Liver (tissue), 9 donors: ENCODE data around the gene NELL1. TPM values are rescaled to one million over a fixed set of nuclear protein-coding genes. Genes with fewer than 3 reads are reported as not detected.

Experiments
- DNase-seq: peaks from one replicate; pipeline ENCODE4 v3.0.0-alpha.2; 2017; ENCODE audit warnings: low spot score
- H3K27ac ChIP-seq, 2 donors: one replicate each; pipeline ENCODE4 v1.7.0; 2013; ENCODE audit warnings: inconsistent platforms in 2 of 2, low read length in 2 of 2, control low read depth in 1 of 2, low read depth in 1 of 2, mild to moderate bottlenecking in 1 of 2
- H3K27me3 ChIP-seq, 4 donors: one replicate each; pipeline versions ENCODE4 v1.6.1 to v1.7.0; 2013; ENCODE audit warnings: low read length in 3 of 4, inconsistent platforms in 1 of 4, mild to moderate bottlenecking in 1 of 4, moderate library complexity in 1 of 4; ENCODE audit not compliant: control insufficient read depth in 4 of 4, insufficient read depth in 4 of 4
- H3K36me3 ChIP-seq, 4 donors: one replicate each; pipeline versions ENCODE4 v1.6.1 to v1.7.0; 2013; ENCODE audit warnings: low read length in 3 of 4, mild to moderate bottlenecking in 3 of 4, low read depth in 1 of 4, moderate library complexity in 1 of 4; ENCODE audit not compliant: control insufficient read depth in 4 of 4, insufficient read depth in 3 of 4
- H3K4me1 ChIP-seq, 4 donors: one replicate each; pipeline versions ENCODE4 v1.6.1 to v1.7.0; 2013; ENCODE audit warnings: low read length in 3 of 4, mild to moderate bottlenecking in 3 of 4, moderate library complexity in 1 of 4; ENCODE audit not compliant: control insufficient read depth in 4 of 4, insufficient read depth in 4 of 4
- H3K4me3 ChIP-seq, 3 donors: one replicate each; pipeline versions ENCODE4 v1.6.1 to v1.7.0; 2013; ENCODE audit warnings: low read length in 3 of 3, control low read depth in 1 of 3, low read depth in 1 of 3, mild to moderate bottlenecking in 1 of 3
- H3K9ac ChIP-seq, 2 donors: one replicate each; pipeline ENCODE4 v1.7.0; 2013; ENCODE audit warnings: low read length in 2 of 2, mild to moderate bottlenecking in 2 of 2, moderate library complexity in 2 of 2, control low read depth in 1 of 2, low read depth in 1 of 2
- H3K9me3 ChIP-seq, 4 donors: one replicate each; pipeline versions ENCODE4 v1.6.1 to v1.7.0; 2013; ENCODE audit warnings: low read length in 3 of 4; ENCODE audit not compliant: control insufficient read depth in 4 of 4
- EGR1 ChIP-seq, 2 donors: IDR thresholded peaks; 2 replicates each; pipeline ENCODE4 v1.6.1; 2016 to 2018; ENCODE audit warnings: antibody characterized with exemption in 2 of 2, low read depth in 2 of 2
- FOXA1 ChIP-seq: IDR thresholded peaks from 2 replicates; pipeline ENCODE4 v1.6.1; 2016; ENCODE audit warnings: antibody characterized with exemption
- FOXA2 ChIP-seq: IDR thresholded peaks from 2 replicates; pipeline ENCODE4 v1.6.1; 2016; ENCODE audit warnings: antibody characterized with exemption
- GABPA ChIP-seq, 2 donors: IDR thresholded peaks in 1 of 2; conservative IDR thresholded peaks in 1 of 2; 2 replicates each; pipeline ENCODE4 v1.6.1; 2016; ENCODE audit warnings: antibody characterized with exemption in 2 of 2, mild to moderate bottlenecking in 1 of 2, moderate library complexity in 1 of 2
- HNF4A ChIP-seq, 2 donors: conservative IDR thresholded peaks; 2 replicates each; pipeline ENCODE4 v1.6.1; 2016; ENCODE audit warnings: antibody characterized with exemption in 2 of 2, mild to moderate bottlenecking in 2 of 2
- HNF4G ChIP-seq: IDR thresholded peaks from 2 replicates; pipeline ENCODE4 v1.6.1; 2016; ENCODE audit warnings: antibody characterized with exemption
- JUND ChIP-seq, 2 donors: IDR thresholded peaks; 2 replicates each; pipeline ENCODE4 v1.6.1; 2016; ENCODE audit warnings: antibody characterized with exemption in 2 of 2
- MAX ChIP-seq: IDR thresholded peaks from 2 replicates; pipeline ENCODE4 v1.6.1; 2016; ENCODE audit warnings: antibody characterized with exemption
- NR2F2 ChIP-seq: IDR thresholded peaks from 2 replicates; pipeline ENCODE4 v1.6.1; 2016; ENCODE audit warnings: antibody characterized with exemption
- RAD21 ChIP-seq, 2 donors: IDR thresholded peaks; 2 replicates each; pipeline ENCODE4 v1.6.1; 2016; ENCODE audit warnings: antibody characterized with exemption in 2 of 2, mild to moderate bottlenecking in 2 of 2
- REST ChIP-seq: IDR thresholded peaks from 2 replicates; pipeline ENCODE4 v1.6.1; 2016; ENCODE audit warnings: antibody characterized with exemption, mild to moderate bottlenecking
- RXRA ChIP-seq, 2 donors: IDR thresholded peaks; 2 replicates each; pipeline ENCODE4 v1.6.1; 2017 to 2018; ENCODE audit warnings: antibody characterized with exemption in 2 of 2, mild to moderate bottlenecking in 1 of 2
- SP1 ChIP-seq: IDR thresholded peaks from 2 replicates; pipeline ENCODE4 v1.6.1; 2018; ENCODE audit warnings: antibody characterized with exemption, mild to moderate bottlenecking
- TAF1 ChIP-seq: conservative IDR thresholded peaks from 2 replicates; pipeline ENCODE4 v1.6.1; 2016; ENCODE audit warnings: antibody characterized with exemption, mild to moderate bottlenecking
- YY1 ChIP-seq: IDR thresholded peaks from 2 replicates; pipeline ENCODE4 v1.6.1; 2016; ENCODE audit warnings: antibody characterized with exemption, mild to moderate bottlenecking
- WGBS: extraction: QIAGEN DNeasy Blood & Tissue Kit; methylation state at CpG from one replicate; pipeline ENCODE4 v1.1.7; 2013; 5-methylcytosine and 5-hydroxymethylcytosine counted together
- polyA plus RNA-seq, 2 donors: library from polyadenylated mRNA; stranded (reverse) in 1 of 2; unstranded in 1 of 2; fragments of 200-250 nt in 1 of 2; fragments of >200 nt in 1 of 2; fragmentation: Nextera tagmentation in 1 of 2; extraction: Ambion mirVana in 1 of 2; gene quantifications; one replicate each; pipeline versions ENCODE4 v1.2.1 to v1.2.3, GENCODE V29; 2013 to 2015
- total RNA-seq, 2 donors: library from RNA; depleted of rRNA; stranded (reverse); fragments of >200 nt; gene quantifications; one replicate each; pipeline ENCODE4 v1.2.3, GENCODE V29; 2014
- TF ChIP-seq, protein P1 (sequence below): fragments of 150-350 bp; IDR thresholded peaks from 2 replicates; pipeline ENCODE4 v1.5.1; 2017; ENCODE audit warnings: improper control_type of control experiment, low read depth, low read length; ENCODE audit not compliant: missing input control
- TF ChIP-seq, protein P2 (sequence below): IDR thresholded peaks from 2 replicates; pipeline ENCODE4 v1.6.1; 2016; ENCODE audit warnings: antibody characterized with exemption
- TF ChIP-seq, protein P3 (sequence below): IDR thresholded peaks from 2 replicates; pipeline ENCODE4 v1.6.1; 2016; ENCODE audit warnings: antibody characterized with exemption
- donor health status: healthy.
- donor health status: healthy.
- donor health status: healthy.
- donor health status: healthy.
- donor health status: healthy.

The NELL1 gene
- total and polyA plus RNA-seq, 4 donors, result not detected

DNA sequence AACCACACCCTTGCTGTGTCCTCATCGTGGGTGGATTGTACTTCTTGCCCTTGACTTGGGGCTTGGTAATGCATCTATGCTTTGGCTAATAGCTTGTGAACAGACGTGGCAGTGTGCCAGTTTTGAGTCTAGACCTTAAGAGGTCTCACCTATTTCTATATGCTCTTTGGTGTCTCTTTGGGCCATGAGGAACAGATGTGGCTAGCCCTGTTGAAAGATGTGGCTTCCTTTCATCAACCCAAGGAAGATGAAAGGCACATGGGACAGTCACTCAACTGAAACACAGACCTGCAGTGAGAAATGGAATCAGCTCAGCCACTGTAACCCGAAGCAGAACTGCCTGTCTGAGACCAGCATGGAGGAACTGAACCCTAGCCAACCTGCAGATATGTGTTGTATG, 7.9 kb upstream of the NELL1 start:
- H3K4me1 ChIP-seq, result no peaks in the 10 kb centered on the region
- H3K9ac ChIP-seq, result no peak overlapping the region
- no peaks in the 10 kb centered on the region for H3K27me3 ChIP-seq
- 58% methylated on average over 3 of the region's 3 CpGs for WGBS
- H3K27ac ChIP-seq, result no peak overlapping the region
- DNase-seq, result no peak
- H3K9me3 ChIP-seq, result no peaks in the 10 kb centered on the region
- TF ChIP-seq YY1, result no peak
- TF ChIP-seq, protein P1, sequence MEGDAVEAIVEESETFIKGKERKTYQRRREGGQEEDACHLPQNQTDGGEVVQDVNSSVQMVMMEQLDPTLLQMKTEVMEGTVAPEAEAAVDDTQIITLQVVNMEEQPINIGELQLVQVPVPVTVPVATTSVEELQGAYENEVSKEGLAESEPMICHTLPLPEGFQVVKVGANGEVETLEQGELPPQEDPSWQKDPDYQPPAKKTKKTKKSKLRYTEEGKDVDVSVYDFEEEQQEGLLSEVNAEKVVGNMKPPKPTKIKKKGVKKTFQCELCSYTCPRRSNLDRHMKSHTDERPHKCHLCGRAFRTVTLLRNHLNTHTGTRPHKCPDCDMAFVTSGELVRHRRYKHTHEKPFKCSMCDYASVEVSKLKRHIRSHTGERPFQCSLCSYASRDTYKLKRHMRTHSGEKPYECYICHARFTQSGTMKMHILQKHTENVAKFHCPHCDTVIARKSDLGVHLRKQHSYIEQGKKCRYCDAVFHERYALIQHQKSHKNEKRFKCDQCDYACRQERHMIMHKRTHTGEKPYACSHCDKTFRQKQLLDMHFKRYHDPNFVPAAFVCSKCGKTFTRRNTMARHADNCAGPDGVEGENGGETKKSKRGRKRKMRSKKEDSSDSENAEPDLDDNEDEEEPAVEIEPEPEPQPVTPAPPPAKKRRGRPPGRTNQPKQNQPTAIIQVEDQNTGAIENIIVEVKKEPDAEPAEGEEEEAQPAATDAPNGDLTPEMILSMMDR, result no peak
- TF ChIP-seq REST, result no peak
- TF ChIP-seq JUND (IDR thresholded peaks at IDR 0.05), result no peak
- TF ChIP-seq RAD21 (IDR thresholded peaks at IDR 0.05), result no peak
- TF ChIP-seq, protein P2, sequence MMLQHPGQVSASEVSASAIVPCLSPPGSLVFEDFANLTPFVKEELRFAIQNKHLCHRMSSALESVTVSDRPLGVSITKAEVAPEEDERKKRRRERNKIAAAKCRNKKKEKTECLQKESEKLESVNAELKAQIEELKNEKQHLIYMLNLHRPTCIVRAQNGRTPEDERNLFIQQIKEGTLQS, result no peak
- TF ChIP-seq MAX, result no peak
- no peak for TF ChIP-seq NR2F2
- TF ChIP-seq HNF4G, result no peak
- TF ChIP-seq TAF1, result no peak
- no peak for TF ChIP-seq RXRA (IDR thresholded peaks at IDR 0.05)
- no peak for TF ChIP-seq EGR1 (IDR thresholded peaks at IDR 0.05; ENCODE audit: low read depth in 2 of 2)
- no peak for TF ChIP-seq FOXA2
- TF ChIP-seq FOXA1, result no peak
- TF ChIP-seq GABPA (IDR thresholded peaks at IDR 0.05 in 1 of 2, conservative IDR thresholded peaks at IDR 0.05 in 1 of 2), result no peak
- TF ChIP-seq HNF4A (conservative IDR thresholded peaks at IDR 0.05), result no peak
- TF ChIP-seq SP1, result no peak
- TF ChIP-seq, protein P3, sequence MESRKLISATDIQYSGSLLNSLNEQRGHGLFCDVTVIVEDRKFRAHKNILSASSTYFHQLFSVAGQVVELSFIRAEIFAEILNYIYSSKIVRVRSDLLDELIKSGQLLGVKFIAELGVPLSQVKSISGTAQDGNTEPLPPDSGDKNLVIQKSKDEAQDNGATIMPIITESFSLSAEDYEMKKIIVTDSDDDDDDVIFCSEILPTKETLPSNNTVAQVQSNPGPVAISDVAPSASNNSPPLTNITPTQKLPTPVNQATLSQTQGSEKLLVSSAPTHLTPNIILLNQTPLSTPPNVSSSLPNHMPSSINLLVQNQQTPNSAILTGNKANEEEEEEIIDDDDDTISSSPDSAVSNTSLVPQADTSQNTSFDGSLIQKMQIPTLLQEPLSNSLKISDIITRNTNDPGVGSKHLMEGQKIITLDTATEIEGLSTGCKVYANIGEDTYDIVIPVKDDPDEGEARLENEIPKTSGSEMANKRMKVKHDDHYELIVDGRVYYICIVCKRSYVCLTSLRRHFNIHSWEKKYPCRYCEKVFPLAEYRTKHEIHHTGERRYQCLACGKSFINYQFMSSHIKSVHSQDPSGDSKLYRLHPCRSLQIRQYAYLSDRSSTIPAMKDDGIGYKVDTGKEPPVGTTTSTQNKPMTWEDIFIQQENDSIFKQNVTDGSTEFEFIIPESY, result no peak
- no peaks in the 10 kb centered on the region for H3K36me3 ChIP-seq
- no peak overlapping the region for H3K4me3 ChIP-seq
